ELR (cell line): Measurements from ENCODE around the gene ARIH1.

Source experiments
- DNase-seq: peaks from one replicate; pipeline ENCODE4 v3.0.0-alpha.2; 2015; ENCODE audit warnings: low read depth

Gene ARIH1

GRCh38 chr15:72487070-72487797 lies 13.1 kb downstream of the ARIH1 start:
- DNase-seq, result peak; percentile 52

GRCh38 chr15:72488558-72488957 lies 14.4 kb downstream of the ARIH1 start:
- no peak for DNase-seq

- no peak for DNase-seq
Observed at GRCh38 chr15:72489943-72490554, 15.9 kb downstream of the ARIH1 start.

GRCh38 chr15:72491768-72492167 lies 17.6 kb downstream of the ARIH1 start:
- peak; percentile 88 for DNase-seq

- DNase-seq, result no peak
Observed at GRCh38 chr15:72492733-72493132, 18.6 kb downstream of the ARIH1 start.

GRCh38 chr15:72493220-72493619 lies 19.1 kb downstream of the ARIH1 start:
- DNase-seq, result no peak

- no peak for DNase-seq
Observed at GRCh38 chr15:72495007-72495406, 20.9 kb downstream of the ARIH1 start.

GRCh38 chr15:72496783-72497182 lies 22.7 kb downstream of the ARIH1 start:
- DNase-seq, result no peak

GRCh38 chr15:72497402-72497801 lies 23.3 kb downstream of the ARIH1 start:
- no peak for DNase-seq

GRCh38 chr15:72502220-72502809 lies 28.2 kb downstream of the ARIH1 start:
- no peak for DNase-seq

GRCh38 chr15:72503147-72503546 lies 29.0 kb downstream of the ARIH1 start:
- no peak for DNase-seq

GRCh38 chr15:72507402-72508092 lies 33.4 kb downstream of the ARIH1 start:
- no peak for DNase-seq

- DNase-seq, result no peak
Observed at GRCh38 chr15:72509484-72509883, 35.4 kb downstream of the ARIH1 start.

GRCh38 chr15:72511536-72511935 lies 37.4 kb downstream of the ARIH1 start:
- DNase-seq, result no peak

- DNase-seq, result no peak
Observed at GRCh38 chr15:72515591-72516389, 41.7 kb downstream of the ARIH1 start.

- no peak for DNase-seq
Observed at GRCh38 chr15:72516777-72517176, 42.6 kb downstream of the ARIH1 start.

GRCh38 chr15:72521682-72522081 lies 47.6 kb downstream of the ARIH1 start:
- DNase-seq, result no peak

- DNase-seq, result peak; percentile 6
Observed at GRCh38 chr15:72532991-72533601, 59.0 kb downstream of the ARIH1 start.

GRCh38 chr15:72534523-72534922 lies 60.4 kb downstream of the ARIH1 start:
- DNase-seq, result no peak

GRCh38 chr15:72535911-72536310 lies 61.8 kb downstream of the ARIH1 start:
- no peak for DNase-seq

GRCh38 chr15:72536506-72536905 lies 62.4 kb downstream of the ARIH1 start:
- no peak for DNase-seq

GRCh38 chr15:72538931-72539330 lies 64.8 kb downstream of the ARIH1 start:
- DNase-seq, result no peak
